ENCODE data around the gene S1PR2.

GRCh38 chr19:10220695-10221094, 10.4 kb downstream of the S1PR2 start:
- TF ChIP-seq POLR2A (IDR thresholded peaks at IDR 0.05) (no peak), CTCF (IDR thresholded peaks at IDR 0.05) (no peak), POLR2AphosphoS5 (IDR thresholded peaks at IDR 0.05) (no peak)
